Fibroblast of gingiva (primary cell): ENCODE measurements around the gene CAGE1.
"Not testable (repeated sequence)": the region's sequence is repeated elsewhere in the genome, so short reads cannot be mapped to it uniquely, and the experiment has no call there.

Experiments used
- DNase-seq: peaks from one replicate; pipeline ENCODE4 v3.0.0-alpha.2; 2011; ENCODE audit warnings: low read depth

CAGE1 gene

GRCh38 chr6:7409740-7410139 is 20.2 kb upstream of the CAGE1 start:
- DNase-seq, result no peak

- no peak for DNase-seq
Observed at GRCh38 chr6:7406743-7407142, 17.2 kb upstream of the CAGE1 start.

GRCh38 chr6:7404546-7404945 is 15.0 kb upstream of the CAGE1 start:
- DNase-seq, result no peak

DNA sequence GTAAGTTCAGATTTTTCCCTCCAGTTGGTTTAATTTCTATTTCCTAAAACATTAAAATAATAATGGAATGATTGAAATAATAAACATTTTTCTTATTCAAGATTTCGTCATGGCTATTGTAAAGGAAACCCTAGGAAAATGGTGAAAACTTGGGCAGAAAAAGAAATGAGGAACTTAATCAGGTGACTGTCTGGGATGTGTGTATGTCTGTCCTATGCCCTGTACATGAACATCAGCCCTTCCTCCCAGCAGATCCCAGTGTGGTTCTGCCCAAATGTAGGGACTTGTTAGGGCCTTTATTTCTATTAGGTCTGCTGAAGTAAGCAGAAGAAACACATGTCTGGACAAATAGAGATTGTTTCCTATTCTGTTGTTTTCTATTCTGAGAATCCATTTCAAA is 13.2 kb upstream of the CAGE1 start:
- DNase-seq, result no peak

DNA sequence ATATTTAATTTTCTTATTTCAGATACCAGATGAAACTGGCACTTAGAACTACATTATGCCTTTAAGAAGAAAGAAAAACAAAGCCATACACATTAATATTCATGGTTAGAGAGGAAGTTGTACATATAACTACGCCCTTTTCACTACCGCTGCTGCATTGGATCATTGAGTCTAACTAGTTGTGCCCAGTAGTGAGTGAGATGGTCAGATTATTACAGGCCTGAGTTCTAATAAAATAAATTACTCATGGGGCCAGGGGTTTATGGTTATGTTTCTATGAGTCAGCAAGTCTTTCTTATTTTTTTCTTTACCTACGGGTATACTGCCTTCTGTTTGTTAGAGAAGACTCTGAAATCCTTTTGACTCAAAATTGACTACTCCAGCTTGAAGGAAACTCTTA is 11.5 kb upstream of the CAGE1 start:
- DNase-seq, result no peak

DNA sequence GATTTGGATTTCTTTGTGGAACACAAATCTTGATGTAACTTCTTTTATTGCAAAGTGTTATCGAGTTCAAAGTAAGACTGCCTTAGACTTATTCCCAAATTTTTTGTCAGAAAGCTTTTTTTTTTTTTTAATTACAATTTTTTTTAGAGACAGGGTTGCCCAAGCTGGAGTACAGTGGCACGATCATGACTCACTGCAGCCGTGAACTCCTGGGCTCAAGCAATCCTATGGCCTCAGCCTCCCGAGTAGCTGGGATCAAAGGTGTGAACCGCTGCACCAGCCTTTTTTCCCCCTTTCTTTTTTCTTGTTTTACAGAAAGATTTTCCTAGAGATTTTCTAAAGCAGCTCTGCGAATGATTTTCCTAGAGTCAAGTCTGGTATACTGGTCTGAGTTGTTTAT is 2.9 kb upstream of the CAGE1 start:
- peak; percentile 12 for DNase-seq

DNA sequence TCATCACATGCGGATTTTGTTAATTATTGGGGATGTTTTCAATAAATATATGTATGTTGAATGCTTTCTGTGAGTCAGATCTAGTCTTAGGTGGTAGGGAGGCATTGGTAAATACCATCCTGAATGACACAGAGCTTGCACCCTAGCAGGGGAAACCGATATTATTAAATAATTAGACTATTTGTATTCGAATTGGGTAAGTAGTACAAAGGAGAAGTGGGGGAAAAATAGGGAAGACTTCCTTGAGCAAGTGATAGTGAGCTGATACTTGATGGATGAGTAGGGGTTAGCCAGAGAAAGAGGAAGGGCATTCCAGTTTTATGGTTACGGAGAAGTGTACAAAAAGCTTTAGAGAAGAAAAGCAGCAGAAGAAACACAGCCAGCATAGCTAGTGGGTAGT is 1.6 kb upstream of the CAGE1 start:
- DNase-seq, result no peak

DNA sequence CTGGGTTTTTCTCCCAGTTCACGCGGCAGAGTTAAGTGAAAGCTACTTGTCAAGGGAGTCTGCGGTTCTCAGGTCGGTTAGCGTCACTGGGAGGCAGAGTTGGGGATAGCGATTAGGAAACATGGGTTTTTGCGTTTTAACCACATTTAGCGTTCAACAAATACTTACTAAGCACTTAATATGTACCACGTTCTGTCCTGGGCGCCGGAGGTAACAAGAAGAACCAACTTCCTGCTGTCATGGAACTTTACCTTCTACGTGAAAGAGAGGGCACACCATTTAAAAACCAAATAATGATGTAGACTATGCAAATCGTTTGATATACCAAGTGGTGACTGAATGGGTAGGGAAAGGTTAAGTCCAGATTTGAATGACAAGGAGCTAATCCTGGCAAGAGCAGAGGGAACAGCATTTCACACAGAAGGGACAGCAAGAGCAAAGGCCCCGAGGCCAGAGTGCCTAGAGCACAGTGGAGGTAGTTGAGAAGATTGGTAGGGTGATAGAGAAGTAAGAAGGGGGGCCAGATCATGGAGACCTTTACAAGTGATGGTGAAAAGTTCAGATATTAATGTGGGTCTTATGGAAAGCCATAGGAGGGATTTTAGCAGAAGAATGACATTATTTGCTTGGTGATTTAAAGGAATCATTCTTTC is 810 bp upstream of the CAGE1 start:
- DNase-seq, result no peak

DNA sequence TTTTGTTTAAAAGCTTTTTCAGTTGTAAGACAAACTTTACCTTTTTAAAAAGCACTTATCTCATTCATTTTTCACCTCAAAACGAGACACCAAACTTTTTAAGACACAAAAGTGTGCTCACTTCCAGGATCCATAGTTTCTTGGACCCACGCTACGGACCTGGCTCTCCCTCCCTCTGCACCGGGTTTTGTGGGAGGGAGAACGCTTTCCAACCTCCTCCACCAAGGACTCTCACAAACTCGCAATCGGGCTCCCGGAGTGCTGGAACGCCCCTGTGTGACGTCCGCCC is 436 bp downstream of the CAGE1 start:
- DNase-seq, result peak; percentile 38

DNA sequence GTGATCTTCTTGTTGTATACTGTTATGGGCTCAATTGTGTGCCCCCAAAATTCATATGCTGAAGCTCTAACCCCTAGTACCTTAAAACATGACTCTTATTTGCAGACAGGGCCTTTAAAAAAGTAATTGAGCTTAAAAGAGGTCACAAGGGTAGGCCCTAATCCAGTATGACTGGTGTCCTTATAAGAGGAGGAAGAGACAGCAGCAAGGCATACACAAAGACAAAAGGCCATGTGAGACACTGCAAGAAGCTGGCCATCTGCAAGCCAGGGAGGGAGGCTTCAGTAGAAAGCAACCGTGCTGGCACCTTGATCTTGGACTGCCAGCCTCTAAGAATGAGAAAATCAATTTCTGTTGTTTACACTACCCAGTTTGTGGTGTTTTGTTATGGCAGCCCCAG is 8.4 kb downstream of the CAGE1 start:
- DNase-seq, result no peak

- DNase-seq, result no peak
Observed at GRCh38 chr6:7378740-7379139, 10.8 kb downstream of the CAGE1 start.

- no peak for DNase-seq
Observed at GRCh38 chr6:7377961-7378360, 11.6 kb downstream of the CAGE1 start.

GRCh38 chr6:7373739-7374138 is 15.8 kb downstream of the CAGE1 start:
- DNase-seq, result no peak

DNA sequence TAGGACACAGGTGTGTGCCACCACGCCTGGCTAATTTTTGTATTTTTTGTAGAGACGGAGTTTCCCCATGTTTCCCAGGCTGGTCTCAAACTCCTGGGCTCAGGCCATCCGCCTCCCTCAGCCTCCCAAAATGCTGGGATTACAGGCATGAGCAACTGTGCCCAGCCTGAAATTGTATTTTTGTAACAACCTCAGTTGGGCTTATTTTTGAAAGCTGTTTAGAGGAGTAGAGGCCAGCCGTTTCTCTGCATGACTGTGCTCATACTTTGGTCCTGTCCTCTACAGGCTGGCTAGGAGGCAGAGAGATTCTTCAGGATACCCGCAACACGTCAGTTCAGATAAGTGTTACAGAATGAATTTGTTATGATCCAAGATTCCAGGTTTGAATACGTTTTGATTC is 22.1 kb downstream of the CAGE1 start:
- DNase-seq, result no peak

GRCh38 chr6:7351916-7352315 is 37.6 kb downstream of the CAGE1 start:
- DNase-seq, result not testable (repeated sequence)

DNA sequence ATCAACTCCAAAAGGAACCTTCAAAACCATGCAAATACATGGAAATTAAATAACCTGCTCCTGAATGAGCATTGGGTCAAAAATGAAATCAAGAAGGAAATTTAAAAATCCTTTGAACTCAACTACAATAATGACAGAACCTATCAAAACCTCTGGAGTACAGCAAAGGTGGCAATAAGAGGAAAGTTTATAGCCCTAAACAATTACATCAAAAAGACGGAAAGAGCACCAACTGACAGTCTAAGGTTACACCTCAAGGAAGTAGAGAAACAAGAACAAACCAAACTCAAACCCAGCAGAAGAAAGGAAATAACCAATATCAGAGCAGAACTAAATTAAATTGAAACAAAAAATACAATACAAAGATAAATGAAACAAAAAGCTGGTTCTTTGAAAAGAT is 39.0 kb downstream of the CAGE1 start:
- not testable (repeated sequence) for DNase-seq

DNA sequence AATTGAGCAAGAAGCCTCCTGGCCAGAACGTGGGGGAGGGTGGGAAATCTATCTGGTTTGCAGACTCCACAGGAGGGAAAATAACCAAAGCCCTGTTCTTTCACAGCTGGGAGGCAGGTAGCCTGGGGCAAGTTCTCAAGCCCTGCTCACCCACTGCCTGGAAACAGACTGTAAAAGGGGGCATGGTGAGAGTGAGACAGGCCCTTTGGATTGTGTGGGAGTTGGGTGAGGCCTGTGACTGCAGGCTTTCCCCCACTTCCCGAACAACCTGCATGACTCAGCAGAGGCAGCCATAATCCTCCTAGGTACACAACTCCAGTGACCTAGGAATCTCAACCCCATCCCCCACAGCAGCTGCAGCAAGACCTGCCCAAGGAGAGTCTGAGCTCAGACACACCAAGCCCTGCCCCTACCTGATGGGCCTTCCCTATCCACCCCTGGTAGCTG is 42.0 kb downstream of the CAGE1 start:
- DNase-seq, result not testable (repeated sequence)

- DNase-seq, result not testable (repeated sequence)
Observed at GRCh38 chr6:7344773-7345450, 44.6 kb downstream of the CAGE1 start.

DNA sequence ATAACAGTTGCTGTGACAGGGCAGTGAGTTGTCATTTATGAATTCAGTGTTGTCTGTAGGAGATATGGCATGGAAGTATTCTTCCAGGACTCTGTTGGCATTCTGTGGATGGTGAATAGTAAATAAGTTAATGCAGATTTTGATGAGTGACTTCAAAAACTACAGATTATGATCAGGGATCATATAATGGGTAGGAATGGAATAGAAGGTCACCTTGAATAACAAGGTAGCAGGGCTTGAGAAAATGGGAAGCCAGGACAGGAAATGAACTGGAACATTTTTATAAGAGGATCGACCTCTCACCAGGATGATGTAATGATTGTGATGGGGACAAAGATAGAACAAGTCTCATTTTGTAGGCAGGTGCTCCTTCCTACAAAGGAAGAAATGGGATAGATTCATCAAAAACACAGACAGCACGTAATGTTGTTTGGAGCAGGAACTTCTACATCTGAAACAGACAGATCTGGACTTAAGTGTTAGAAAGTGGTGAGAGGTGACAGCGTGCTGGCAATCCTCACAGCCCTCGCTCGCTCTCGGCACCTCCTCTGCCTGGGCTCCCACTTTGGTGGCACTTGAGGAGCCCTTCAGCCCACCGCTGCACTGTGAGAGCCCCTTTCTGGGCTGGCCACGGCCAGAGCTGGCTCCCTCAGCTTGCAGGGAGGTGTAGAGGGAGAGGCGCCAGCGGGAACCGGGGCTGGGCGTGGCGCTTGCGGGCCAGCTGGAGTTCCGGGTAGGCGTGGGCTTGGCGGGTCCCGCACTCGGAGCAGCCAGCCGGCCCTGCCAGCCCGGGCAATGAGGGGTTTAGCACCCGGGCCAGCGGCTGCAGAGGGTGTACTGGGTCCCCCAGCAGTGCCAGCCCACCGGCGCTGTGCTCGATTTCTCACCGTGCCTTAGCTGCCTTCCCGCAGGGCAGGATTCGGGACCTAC is 45.7 kb downstream of the CAGE1 start:
- no peak for DNase-seq

DNA sequence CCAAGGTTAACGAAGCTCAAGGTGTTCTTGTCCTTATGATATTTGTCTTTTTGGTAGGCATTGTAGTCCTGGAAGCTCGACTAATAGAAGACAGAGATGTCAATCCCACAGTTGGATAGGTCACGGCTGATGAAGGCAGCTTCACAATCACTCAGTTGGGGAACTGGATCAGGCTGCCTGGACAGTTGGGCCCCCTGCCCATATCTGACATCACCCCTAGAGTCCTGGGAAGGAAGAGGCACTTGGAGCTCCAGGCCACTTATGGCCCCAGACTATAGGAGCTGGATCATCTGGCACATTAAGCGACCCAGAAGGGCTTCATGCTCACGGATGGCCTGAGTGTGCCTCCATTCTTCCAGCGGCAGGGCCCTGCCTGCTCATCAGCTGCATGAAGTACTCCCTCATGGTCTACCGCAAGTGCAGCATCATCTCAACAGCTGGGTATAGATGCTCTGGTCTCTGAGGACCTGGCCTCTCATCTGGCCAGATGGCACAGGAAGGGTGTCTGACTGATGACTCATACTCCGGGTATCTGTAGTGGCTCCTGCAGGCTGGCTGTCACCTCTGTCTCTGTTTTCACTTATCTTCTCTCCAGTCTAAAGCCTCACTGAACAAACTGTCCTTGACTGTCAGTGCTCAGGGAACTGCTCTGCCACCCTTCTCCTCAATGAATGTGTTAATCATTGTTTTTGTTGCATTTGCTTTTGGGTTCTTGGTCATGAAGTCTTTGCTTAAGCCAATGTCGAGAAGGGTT is 47.4 kb downstream of the CAGE1 start:
- DNase-seq, result no peak

- no peak for DNase-seq
Observed at GRCh38 chr6:7341271-7341670, 48.3 kb downstream of the CAGE1 start.

DNA sequence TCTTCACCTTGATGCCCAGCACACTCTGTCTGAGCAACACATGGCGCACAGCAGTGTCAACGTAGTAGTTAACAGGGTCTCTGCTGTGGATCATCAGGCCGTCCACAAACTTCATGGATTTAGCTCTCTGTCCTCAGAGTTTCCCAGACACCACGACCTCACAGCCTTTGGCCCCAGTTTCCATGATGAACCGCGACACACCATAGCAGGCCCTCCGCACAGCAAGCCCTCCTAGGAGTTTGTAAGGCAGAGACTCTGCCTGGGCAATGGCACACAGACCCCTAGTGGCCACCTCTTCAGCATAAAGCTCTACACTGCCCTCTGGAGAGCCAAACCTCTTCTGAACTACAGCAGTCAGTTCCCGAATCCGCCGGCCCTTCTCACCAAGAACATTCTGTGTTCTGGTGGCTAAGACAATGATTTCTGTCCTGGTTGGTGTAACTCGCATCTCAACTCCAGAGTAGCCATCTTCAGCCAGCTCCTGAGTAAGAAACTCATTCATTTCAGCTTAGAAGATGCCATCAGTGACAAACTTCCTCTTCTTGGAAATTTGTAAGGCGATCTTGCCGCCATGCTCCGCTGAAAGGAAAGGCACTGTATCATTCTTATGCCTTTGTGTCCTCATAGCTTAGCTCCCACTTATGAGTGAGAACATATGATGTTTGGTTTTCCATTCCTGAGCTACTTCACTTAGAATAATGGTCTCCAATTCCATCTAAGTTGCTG is 50.4 kb downstream of the CAGE1 start:
- DNase-seq, result not testable (repeated sequence)
